Trophoblast cell (in vitro differentiated cells and primary cell): ENCODE results near the gene ARHGEF5.
"Not testable (repeated sequence)": the region's sequence is repeated elsewhere in the genome, so short reads cannot be mapped to it uniquely, and the experiment has no call there.

Experiments used
- DNase-seq, 2 donors: peaks; one replicate each; pipeline ENCODE4 v3.0.0-alpha.2; 2016
- H2AFZ ChIP-seq: 2 replicates; pipeline ENCODE4 v1.6.1; 2013; ENCODE audit warnings: low read length, moderate library complexity, mild to moderate bottlenecking; ENCODE audit not compliant: insufficient read depth, poor library complexity
- H2AK5ac ChIP-seq: 2 replicates; pipeline ENCODE4 v1.6.1; 2013; ENCODE audit warnings: mild to moderate bottlenecking, low read length
- H2BK120ac ChIP-seq: 2 replicates; pipeline ENCODE4 v1.6.1; 2013; ENCODE audit warnings: low read length, mild to moderate bottlenecking, moderate library complexity; ENCODE audit not compliant: insufficient read depth, poor library complexity
- H2BK12ac ChIP-seq: 2 replicates; pipeline ENCODE4 v1.6.1; 2013; ENCODE audit warnings: mild to moderate bottlenecking, low read length, moderate library complexity
- H2BK5ac ChIP-seq: 2 replicates; pipeline ENCODE4 v1.6.1; 2013; ENCODE audit warnings: low read length, low read depth, moderate library complexity, mild to moderate bottlenecking; ENCODE audit not compliant: poor library complexity
- H3K14ac ChIP-seq: 2 replicates; pipeline ENCODE4 v1.6.1; 2013; ENCODE audit warnings: mild to moderate bottlenecking, low read length
- H3K18ac ChIP-seq: 2 replicates; pipeline ENCODE4 v1.6.1; 2013; ENCODE audit warnings: mild to moderate bottlenecking, low read length
- H3K23ac ChIP-seq: 2 replicates; pipeline ENCODE4 v1.6.1; 2013; ENCODE audit warnings: low read length
- H3K27ac ChIP-seq: 2 replicates; pipeline ENCODE4 v1.5.1; 2013; ENCODE audit warnings: low read depth, mild to moderate bottlenecking, inconsistent platforms, low read length, moderate library complexity
- H3K27me3 ChIP-seq: 2 replicates; pipeline ENCODE4 v1.6.1; 2013; ENCODE audit warnings: inconsistent platforms, mild to moderate bottlenecking, low read length, moderate library complexity; ENCODE audit not compliant: insufficient read depth
- H3K36me3 ChIP-seq, 2 experiments: 1 replicate in 1 of 2; 2 replicates in 1 of 2; pipeline ENCODE4 v1.6.1; 2013; ENCODE audit warnings: low read length in 2 of 2, mild to moderate bottlenecking in 2 of 2, moderate library complexity in 1 of 2; ENCODE audit not compliant: insufficient read depth in 2 of 2, control insufficient read depth in 1 of 2
- H3K4ac ChIP-seq: 2 replicates; pipeline ENCODE4 v1.6.1; 2013; ENCODE audit warnings: low read depth, mild to moderate bottlenecking, low read length, moderate library complexity
- H3K4me1 ChIP-seq, 2 experiments: 1 replicate in 1 of 2; 2 replicates in 1 of 2; pipeline ENCODE4 v1.6.1; 2013; ENCODE audit warnings: low read length in 2 of 2, mild to moderate bottlenecking in 2 of 2, moderate library complexity in 1 of 2; ENCODE audit not compliant: insufficient read depth in 2 of 2, control insufficient read depth in 1 of 2
- H3K4me2 ChIP-seq: 2 replicates; pipeline ENCODE4 v1.6.1; 2013; ENCODE audit warnings: inconsistent platforms, mild to moderate bottlenecking, low read length, moderate library complexity
- H3K4me3 ChIP-seq: 2 replicates; pipeline ENCODE4 v1.5.1; 2013; ENCODE audit warnings: mild to moderate bottlenecking, low read depth, low read length, inconsistent platforms
- H3K79me1 ChIP-seq: one replicate; pipeline ENCODE4 v1.6.1; 2013; ENCODE audit warnings: low read length
- H3K79me2 ChIP-seq: 2 replicates; pipeline ENCODE4 v1.6.1; 2013; ENCODE audit warnings: low read length, mild to moderate bottlenecking; ENCODE audit not compliant: control insufficient read depth, insufficient read depth, poor library complexity
- H3K9ac ChIP-seq: 2 replicates; pipeline ENCODE4 v1.6.1; 2013; ENCODE audit warnings: mild to moderate bottlenecking, low read length
- H3K9me3 ChIP-seq: 2 replicates; pipeline ENCODE4 v1.6.1; 2013; ENCODE audit warnings: low read depth, mild to moderate bottlenecking, control low read depth, inconsistent platforms, low read length; ENCODE audit not compliant: insufficient read depth
- H4K12ac ChIP-seq: 2 replicates; pipeline ENCODE4 v1.6.1; 2013; ENCODE audit warnings: low read depth, mild to moderate bottlenecking, low read length, moderate library complexity
- H4K8ac ChIP-seq: 2 replicates; pipeline ENCODE4 v1.6.1; 2013; ENCODE audit warnings: low read depth, mild to moderate bottlenecking, low read length, moderate library complexity
- H4K91ac ChIP-seq: one replicate; pipeline ENCODE4 v1.6.1; 2013; ENCODE audit warnings: low read depth, mild to moderate bottlenecking, low read length, moderate library complexity
- whole genome bisulfite sequencing: extraction: QIAGEN DNeasy Blood & Tissue Kit; methylation state at CpG from one replicate; pipeline ENCODE4 v1.1.7; 2013; ENCODE audit warnings: missing lambda C conversion rate; ENCODE audit not compliant: insufficient read length, insufficient coverage; ENCODE audit errors: extremely low coverage; 5-methylcytosine and 5-hydroxymethylcytosine counted together

The ARHGEF5 gene

GRCh38 chr7:144348625-144349024 is 6.6 kb upstream of the ARHGEF5 start:
- H3K14ac ChIP-seq = not testable (repeated sequence)

GRCh38 chr7:144351667-144352066 is 3.5 kb upstream of the ARHGEF5 start:
- H3K27me3 ChIP-seq = not testable (repeated sequence)

More at GRCh38 chr7:144348625-144349024, 6.6 kb upstream of the ARHGEF5 start:
- H3K23ac ChIP-seq, H3K36me3 ChIP-seq, H4K12ac ChIP-seq, H2BK12ac ChIP-seq, H2AFZ ChIP-seq, H3K4me2 ChIP-seq, H4K91ac ChIP-seq, H3K9ac ChIP-seq, H2BK120ac ChIP-seq, H3K9me3 ChIP-seq, H3K18ac ChIP-seq, H2AK5ac ChIP-seq, H3K4me3 ChIP-seq, H2BK5ac ChIP-seq, H3K4ac ChIP-seq, H3K4me1 ChIP-seq, H3K27ac ChIP-seq, DNase-seq, H3K79me2 ChIP-seq, H3K79me1 ChIP-seq, H4K8ac ChIP-seq, H3K27me3 ChIP-seq: not testable (repeated sequence)
- WGBS = no CpG with 5 or more reads among the region's 1 CpG

GRCh38 chr7:144356185-144356584 is 983 bp downstream of the ARHGEF5 start:
- not testable (repeated sequence) for H2AK5ac ChIP-seq, H3K36me3 ChIP-seq, H3K79me2 ChIP-seq, H3K4ac ChIP-seq, H4K91ac ChIP-seq, H3K4me3 ChIP-seq, H2BK120ac ChIP-seq, H3K9me3 ChIP-seq, H3K9ac ChIP-seq, H2BK5ac ChIP-seq, H3K4me1 ChIP-seq, H3K14ac ChIP-seq, H3K4me2 ChIP-seq, H3K18ac ChIP-seq, H3K79me1 ChIP-seq, H4K12ac ChIP-seq, H4K8ac ChIP-seq, H3K27me3 ChIP-seq, DNase-seq, H3K27ac ChIP-seq, H3K23ac ChIP-seq, H2BK12ac ChIP-seq, H2AFZ ChIP-seq
- no CpG with 5 or more reads among the region's 6 CpGs for WGBS

More at GRCh38 chr7:144351667-144352066, 3.5 kb upstream of the ARHGEF5 start:
- H3K4me2 ChIP-seq, H3K79me2 ChIP-seq, H3K14ac ChIP-seq, H3K23ac ChIP-seq, H3K4ac ChIP-seq, H4K12ac ChIP-seq, H3K27ac ChIP-seq, H2BK12ac ChIP-seq, H3K4me3 ChIP-seq, H4K91ac ChIP-seq, H3K9me3 ChIP-seq, H3K79me1 ChIP-seq, H2AK5ac ChIP-seq, H3K18ac ChIP-seq, H3K4me1 ChIP-seq, H2BK120ac ChIP-seq, H4K8ac ChIP-seq, H3K36me3 ChIP-seq, H2BK5ac ChIP-seq, H3K9ac ChIP-seq, H2AFZ ChIP-seq: not testable (repeated sequence)
- WGBS = no CpG with 5 or more reads among the region's 3 CpGs
- peak; percentile 2 to 8 for DNase-seq

GRCh38 chr7:144356860-144357259 is 1.7 kb downstream of the ARHGEF5 start:
- not testable (repeated sequence) for H3K4me1 ChIP-seq, H2AFZ ChIP-seq, H3K36me3 ChIP-seq, H3K9ac ChIP-seq, H3K4me3 ChIP-seq, H3K4me2 ChIP-seq, H2BK12ac ChIP-seq, H3K23ac ChIP-seq, H3K27ac ChIP-seq, H4K91ac ChIP-seq, H2BK5ac ChIP-seq, H3K79me1 ChIP-seq, H4K8ac ChIP-seq, H4K12ac ChIP-seq, DNase-seq, H3K9me3 ChIP-seq, H3K79me2 ChIP-seq, H3K4ac ChIP-seq, H3K14ac ChIP-seq, H2BK120ac ChIP-seq, H3K18ac ChIP-seq, H3K27me3 ChIP-seq, H2AK5ac ChIP-seq
- WGBS = no CpG with 5 or more reads among the region's 11 CpGs
